H1 (cell line): ENCODE data around the gene RGCC. TPM values are rescaled to one million over a fixed set of nuclear protein-coding genes. Genes with fewer than 3 reads are reported as not detected.

Source experiments
- CTCF ChIA-PET: fragments of 300-600 bp; sonication (Branson Sonifier 250); formaldehyde crosslinking; loops from one replicate; lab custom pipeline; 2021; ENCODE audit not compliant: partially characterized antibody; lab: Charles Lee
- POLR2A ChIA-PET: fragments of 300-600 bp; sonication (Branson Sonifier 250); formaldehyde crosslinking; loops from one replicate; lab custom pipeline; 2021; ENCODE audit warnings: inconsistent platforms; ENCODE audit not compliant: partially characterized antibody; lab: Charles Lee
- DNase-seq, 2 experiments: peaks; one replicate each; pipeline versions ENCODE4 v3.0.0 to v3.0.0-alpha.2; 2010 to 2022; ENCODE audit warnings: low spot score in 2 of 2, low read depth in 1 of 2, mixed read lengths in 1 of 2
- FAIRE-seq: peaks from 2 replicates; lab custom pipeline; 2011; peaks lifted over from hg19 to GRCh38; lab: Jason Lieb, UNC
- H2AFZ ChIP-seq: 2 replicates; pipeline ENCODE4 v1.8.1; 2012; ENCODE audit warnings: low read length, inconsistent platforms
- H2AK5ac ChIP-seq: 2 replicates; pipeline ENCODE4 v1.6.1; 2013; ENCODE audit warnings: low read depth, low read length
- H2BK120ac ChIP-seq: replicated peaks from 2 replicates; pipeline ENCODE3; 2013; ENCODE audit warnings: low read depth, low read length, inconsistent platforms
- H2BK12ac ChIP-seq: 2 replicates; pipeline ENCODE4 v1.6.1; 2013; ENCODE audit warnings: low read depth, low read length
- H2BK15ac ChIP-seq: 2 replicates; pipeline ENCODE4 v1.6.1; 2013; ENCODE audit warnings: low read length
- H2BK20ac ChIP-seq: 2 replicates; pipeline ENCODE4 v1.6.1; 2013; ENCODE audit warnings: low read length
- H2BK5ac ChIP-seq: 2 replicates; pipeline ENCODE4 v1.6.1; 2013; ENCODE audit warnings: low read depth, low read length
- H3K14ac ChIP-seq: 2 replicates; pipeline ENCODE4 v1.6.1; 2013; ENCODE audit warnings: inconsistent platforms; ENCODE audit not compliant: insufficient read length
- H3K18ac ChIP-seq: 2 replicates; pipeline ENCODE4 v1.6.1; 2013; ENCODE audit warnings: low read length; ENCODE audit errors: extremely low read depth
- H3K23ac ChIP-seq: 2 replicates; pipeline ENCODE4 v1.6.1; 2013; ENCODE audit warnings: inconsistent platforms; ENCODE audit not compliant: insufficient read length
- H3K23me2 ChIP-seq: 2 replicates; pipeline ENCODE4 v1.6.1; 2013; ENCODE audit warnings: low read depth, low read length
- H3K27ac ChIP-seq: 2 replicates; pipeline ENCODE4 v1.6.1; 2011; ENCODE audit warnings: low read depth, low read length, inconsistent platforms
- H3K27me3 ChIP-seq, 4 experiments: replicated peaks in 1 of 4; 1 replicate in 1 of 4; 2 replicates in 3 of 4; pipeline versions ENCODE4 v1.6.1 to v1.8.1; 2011 to 2013; ENCODE audit warnings: low read length in 3 of 4, mild to moderate bottlenecking in 3 of 4, inconsistent platforms in 2 of 4, mixed read lengths in 2 of 4, moderate library complexity in 1 of 4; ENCODE audit not compliant: control insufficient read depth in 3 of 4, insufficient read depth in 3 of 4; ENCODE audit errors: extremely low read depth in 1 of 4
- H3K36me3 ChIP-seq, 4 experiments: 2 replicates each; pipeline versions ENCODE4 v1.6.1 to v1.8.1; 2011 to 2013; ENCODE audit warnings: mild to moderate bottlenecking in 4 of 4, low read length in 3 of 4, moderate library complexity in 2 of 4, control low read depth in 1 of 4, inconsistent platforms in 1 of 4; ENCODE audit not compliant: insufficient read depth in 4 of 4, control insufficient read depth in 2 of 4
- H3K4ac ChIP-seq: replicated peaks from 2 replicates; pipeline ENCODE3; 2013; ENCODE audit warnings: low read length, low read depth, mixed read lengths, inconsistent platforms; ENCODE audit not compliant: insufficient read length
- H3K4me1 ChIP-seq, 4 experiments: replicated peaks in 1 of 4; 1 replicate in 1 of 4; 2 replicates in 3 of 4; pipeline versions ENCODE4 v1.6.1 to v1.8.1; 2011 to 2013; ENCODE audit warnings: low read length in 3 of 4, inconsistent platforms in 2 of 4, mixed read lengths in 1 of 4; ENCODE audit not compliant: insufficient read depth in 4 of 4, control insufficient read depth in 3 of 4
- H3K4me2 ChIP-seq, 2 experiments: 2 replicates each; pipeline versions ENCODE4 v1.6.1 to v1.8.1; 2011 to 2013; ENCODE audit warnings: low read depth in 2 of 2, low read length in 2 of 2, control low read depth in 1 of 2, inconsistent platforms in 1 of 2, mild to moderate bottlenecking in 1 of 2; ENCODE audit not compliant: insufficient read depth in 1 of 2
- H3K4me3 ChIP-seq, 4 experiments: fragments of 200-600, 300-600 bp in 1 of 4; sonication (generic), shearing (Covaris generic), sonication (Bioruptor Twin) in 1 of 4; 2 replicates each; pipeline versions ENCODE4 v1.5.1 to v1.8.1; 2011 to 2016; ENCODE audit warnings: low read length in 4 of 4, low read depth in 3 of 4, control low read depth in 2 of 4, inconsistent platforms in 2 of 4, mild to moderate bottlenecking in 2 of 4, mixed read lengths in 1 of 4, moderate library complexity in 1 of 4; ENCODE audit not compliant: insufficient read depth in 2 of 4; ENCODE audit errors: extremely low read depth in 1 of 4
- H3K56ac ChIP-seq: replicated peaks from 2 replicates; pipeline ENCODE3; 2013; ENCODE audit warnings: low read depth, mild to moderate bottlenecking, mixed read lengths, low read length, inconsistent platforms; ENCODE audit not compliant: insufficient read length
- H3K79me1 ChIP-seq: 2 replicates; pipeline ENCODE4 v1.6.1; 2013; ENCODE audit warnings: low read depth, low read length, control low read depth
- H3K79me2 ChIP-seq, 2 experiments: 2 replicates each; pipeline versions ENCODE4 v1.6.1 to v1.8.1; 2012 to 2013; ENCODE audit warnings: low read length in 2 of 2, mild to moderate bottlenecking in 2 of 2, inconsistent platforms in 1 of 2; ENCODE audit not compliant: insufficient read depth in 2 of 2, control insufficient read depth in 1 of 2
- H3K9ac ChIP-seq, 4 experiments: replicated peaks in 1 of 4; 1 replicate in 1 of 4; 2 replicates in 3 of 4; pipeline versions ENCODE4 v1.6.1 to v1.8.1; 2011 to 2013; ENCODE audit warnings: low read depth in 3 of 4, low read length in 3 of 4, control low read depth in 2 of 4, mild to moderate bottlenecking in 2 of 4, moderate library complexity in 2 of 4, inconsistent platforms in 1 of 4; ENCODE audit errors: extremely low read depth in 1 of 4
- H3K9me3 ChIP-seq, 2 experiments: 2 replicates each; pipeline versions ENCODE4 v1.6.1 to v1.8.1; 2012 to 2013; ENCODE audit warnings: mild to moderate bottlenecking in 2 of 2, moderate library complexity in 2 of 2, control low read depth in 1 of 2, inconsistent platforms in 1 of 2, low read depth in 1 of 2, low read length in 1 of 2, mixed read lengths in 1 of 2; ENCODE audit not compliant: insufficient read depth in 2 of 2
- H4K20me1 ChIP-seq, 2 experiments: replicated peaks in 1 of 2; 2 replicates each; pipeline versions ENCODE3 to v1.8.1; 2011 to 2013; ENCODE audit warnings: inconsistent platforms in 2 of 2, low read length in 2 of 2, mild to moderate bottlenecking in 1 of 2; ENCODE audit not compliant: insufficient read depth in 2 of 2, control insufficient read depth in 1 of 2
- H4K5ac ChIP-seq: 2 replicates; pipeline ENCODE4 v1.6.1; 2013; ENCODE audit warnings: low read length, low read depth, mixed read lengths, inconsistent platforms; ENCODE audit not compliant: insufficient read length
- H4K8ac ChIP-seq: 2 replicates; pipeline ENCODE4 v1.8.0; 2013; ENCODE audit warnings: mild to moderate bottlenecking, moderate library complexity, low read length, inconsistent platforms; ENCODE audit not compliant: insufficient read depth; ENCODE audit errors: extremely low read depth
- H4K91ac ChIP-seq: replicated peaks from 2 replicates; pipeline ENCODE3; 2013; ENCODE audit warnings: low read length, mixed read lengths, inconsistent platforms; ENCODE audit not compliant: insufficient read length
- JUND ChIP-seq: IDR thresholded peaks from 2 replicates; pipeline ENCODE4 v1.6.1; 2011; ENCODE audit warnings: mild to moderate bottlenecking, improper control_type of control experiment, low read length
- SIRT6 ChIP-seq: IDR thresholded peaks from one replicate; pipeline ENCODE4 v1.7.1; 2012; ENCODE audit warnings: low read length, inconsistent platforms
- SP4 ChIP-seq: IDR thresholded peaks from 2 replicates; pipeline ENCODE4 v1.6.1; 2012; ENCODE audit warnings: low read length, inconsistent platforms
- WGBS, 2 experiments: shearing (Covaris generic) in 1 of 2; methylation state at CpG; one replicate each; pipeline versions ENCODE4 v1.1.6 to v1.1.7; 2013 to 2015; ENCODE audit warnings: low lambda C conversion rate in 2 of 2, mixed read lengths in 2 of 2, inconsistent platforms in 1 of 2, low coverage in 1 of 2, missing lambda C conversion rate in 1 of 2; ENCODE audit not compliant: insufficient replicate concordance in 2 of 2, insufficient coverage in 1 of 2, insufficient read length in 1 of 2; ENCODE audit errors: extremely low coverage in 1 of 2, missing lambda C conversion rate in 1 of 2; 5-methylcytosine and 5-hydroxymethylcytosine counted together
- polyA plus RNA-seq, 7 experiments: library from polyadenylated mRNA; depleted of rRNA in 3 of 7; stranded (reverse) in 5 of 7; unstranded in 2 of 7; fragments of >200 nt in 5 of 7; fragments of 200-250 nt in 2 of 7; gene quantifications; 1 replicate in 5 of 7; 2 replicates in 1 of 7; 4 replicates in 1 of 7; pipeline versions ENCODE4 v1.2.1 to v1.2.3, GENCODE V29; 2011 to 2013; ENCODE audit warnings: missing spikeins in 2 of 7, mixed read lengths in 2 of 7
- total RNA-seq: library from RNA; stranded (reverse); fragmentation: NEBNext Ultra II Directional; extraction: Animal tissue kit (Norgen Biotek cat#: 25700); gene quantifications from 2 replicates; pipeline ENCODE4 v1.2.1, GENCODE V29; 2021

RGCC gene
- total and polyA plus RNA-seq, 2 of the 8 experiments (the other 6 are each of a cell fraction or from before 2014, with no cell fraction given) = 0.41 TPM; not detected in 1

- H3K4me3 ChIP-seq = no peak overlapping the region
- 82% methylated on average over 3 of the region's 3 CpGs; no CpG with 5 or more reads in 1 of the 2 experiments for WGBS, 2 experiments
- H2AFZ ChIP-seq = no peak overlapping the region
- H3K14ac ChIP-seq = no peak overlapping the region
- H3K9me3 ChIP-seq = no peaks in the 10 kb centered on the region
- H3K23ac ChIP-seq = no peak overlapping the region
- no peak overlapping the region for H3K4me2 ChIP-seq
- no peaks in the 10 kb centered on the region for H3K79me1 ChIP-seq
- no peak overlapping the region for H2BK12ac ChIP-seq
- FAIRE-seq (no peak), DNase-seq (no peak)
- no peaks in the 10 kb centered on the region for H3K36me3 ChIP-seq
- no peak overlapping the region for H3K56ac ChIP-seq
- no peak overlapping the region for H2BK15ac ChIP-seq
- no peak overlapping the region for H4K8ac ChIP-seq
- H2BK20ac ChIP-seq = no peak overlapping the region
- H3K27me3 ChIP-seq = no peaks in the 10 kb centered on the region
- H4K5ac ChIP-seq = no peak overlapping the region
- no peak overlapping the region for H3K9ac ChIP-seq
- no peaks in the 10 kb centered on the region for H3K4me1 ChIP-seq
- TF ChIP-seq SP4 (no peak), JUND (no peak), SIRT6 (no peak)
- no peak overlapping the region for H4K91ac ChIP-seq
- ChIA-PET CTCF (interaction anchor here (1.2 kb wide), 1 partner anchor 10 kb away, joined by 4 read pairs; no protein-coding TSS in a partner anchor), POLR2A (no interaction called here)
- H3K27ac ChIP-seq = no peak overlapping the region
- H2BK5ac ChIP-seq = no peak overlapping the region
- no peaks in the 10 kb centered on the region for H3K79me2 ChIP-seq
- no peaks in the 10 kb centered on the region for H3K23me2 ChIP-seq
- no peak overlapping the region for H2BK120ac ChIP-seq
- no peak overlapping the region for H3K4ac ChIP-seq
- H2AK5ac ChIP-seq = no peak overlapping the region
- H3K18ac ChIP-seq = no peak overlapping the region
- no peaks in the 10 kb centered on the region for H4K20me1 ChIP-seq
Observed at GRCh38 chr13:41509971-41510370, 52.6 kb downstream of the RGCC start.
